GM12892 (cell line): ENCODE measurements around the gene AGO4.

Source experiments
- POLR2A ChIP-seq: IDR thresholded peaks from 2 replicates; pipeline ENCODE4 v1.6.1; 2011; ENCODE audit warnings: low read depth, low read length, control low read depth
- POLR2AphosphoS5 ChIP-seq: IDR thresholded peaks from 2 replicates; pipeline ENCODE4 v1.6.1; 2011; ENCODE audit warnings: low read depth, low read length, control low read depth
- TAF1 ChIP-seq: IDR thresholded peaks from 2 replicates; pipeline ENCODE4 v1.6.1; 2011; ENCODE audit warnings: low read depth, mild to moderate bottlenecking, control low read depth, low read length, borderline replicate concordance

DNA sequence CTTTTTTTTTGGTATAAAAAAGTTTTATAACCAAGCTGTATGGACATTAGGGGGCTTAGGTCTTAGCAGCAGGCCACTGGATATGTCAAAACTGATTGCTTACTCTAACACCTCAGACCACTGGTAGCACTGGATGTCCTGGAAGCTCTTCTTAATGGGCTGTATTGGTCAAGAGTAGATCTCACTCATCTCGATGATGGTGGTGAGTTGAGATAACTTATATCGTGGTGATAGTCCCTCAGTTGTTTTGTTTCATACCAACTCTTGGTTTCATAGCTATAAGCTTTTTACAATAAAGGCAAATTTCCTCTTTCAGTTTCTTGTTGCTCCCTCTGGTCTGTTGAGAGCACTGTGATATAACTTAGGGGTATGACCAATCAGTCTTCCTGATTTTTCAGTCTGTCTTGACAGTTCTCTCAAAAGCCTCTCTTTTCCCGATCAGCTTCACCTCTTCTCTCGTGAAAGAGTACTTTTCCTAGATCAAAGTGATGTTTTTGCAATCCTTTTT is 65.5 kb downstream of the AGO4 start:
- TF ChIP-seq POLR2AphosphoS5: no peak
- TF ChIP-seq TAF1: no peak
- TF ChIP-seq POLR2A: no peak
